DMS 273 (cell line): ENCODE measurements around the gene ASB1.

ENCODE experiments used
- DNase-seq: peaks from one replicate; lab custom pipeline; 2025; ENCODE audit not compliant: unreplicated experiment; lab: John Stamatoyannopoulos, UW

ASB1 gene

GRCh38 chr2:238489431-238489830, 62.7 kb downstream of the ASB1 start:
- no peak for DNase-seq

- DNase-seq = no peak
Measured at GRCh38 chr2:238489896-238490295, 63.2 kb downstream of the ASB1 start.

- DNase-seq = no peak
Measured at GRCh38 chr2:238492840-238493239, 66.1 kb downstream of the ASB1 start.

GRCh38 chr2:238493411-238493810, 66.7 kb downstream of the ASB1 start:
- no peak for DNase-seq

GRCh38 chr2:238493880-238494572, 67.3 kb downstream of the ASB1 start:
- DNase-seq = no peak

GRCh38 chr2:238494573-238494961, 67.8 kb downstream of the ASB1 start:
- DNase-seq = no peak

- DNase-seq = no peak
Measured at GRCh38 chr2:238495422-238495821, 68.7 kb downstream of the ASB1 start.

- DNase-seq = no peak
Measured at GRCh38 chr2:238496756-238497609, 70.3 kb downstream of the ASB1 start.

GRCh38 chr2:238497610-238498005, 70.9 kb downstream of the ASB1 start:
- DNase-seq = no peak

- no peak for DNase-seq
Measured at GRCh38 chr2:238498188-238498587, 71.5 kb downstream of the ASB1 start.

GRCh38 chr2:238498691-238499295, 72.1 kb downstream of the ASB1 start:
- DNase-seq = no peak

- DNase-seq = no peak
Measured at GRCh38 chr2:238499731-238500580, 73.2 kb downstream of the ASB1 start.

GRCh38 chr2:238501311-238501710, 74.6 kb downstream of the ASB1 start:
- DNase-seq = no peak
